ENCODE results near the gene ATE1. TPM values are rescaled to one million over a fixed set of nuclear protein-coding genes. Genes with fewer than 3 reads are reported as not detected.
"Not testable (repeated sequence)": the region's sequence is repeated elsewhere in the genome, so short reads cannot be mapped to it uniquely, and the experiment has no call there.

The ATE1 gene
- total RNA-seq, 1 experiment from 2014 or later = 16.5 TPM

DNA sequence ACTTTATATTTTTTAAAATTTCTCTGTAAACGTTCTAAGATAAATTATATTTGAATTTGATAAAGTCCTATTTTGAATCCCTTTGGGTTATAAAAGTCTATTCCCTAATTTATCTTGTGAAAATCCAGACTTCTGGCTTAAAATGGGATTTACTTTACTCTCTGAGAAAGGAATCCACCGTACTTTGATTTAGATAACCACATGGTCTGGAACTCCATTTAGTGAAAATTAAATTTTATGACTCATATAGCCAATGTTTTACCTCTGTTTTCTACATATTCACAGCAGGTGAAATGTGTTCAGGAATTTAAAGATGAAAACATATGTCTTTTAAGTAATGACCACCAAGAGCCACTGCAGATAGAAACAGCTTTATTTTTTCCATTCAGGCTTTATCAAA, 187.8 kb downstream of the ATE1 start:
- no peak for DNase-seq (ENCODE audit: low spot score)

GRCh38 chr10:121739114-121739513, 188.7 kb downstream of the ATE1 start:
- no peak for DNase-seq (ENCODE audit: low spot score)

GRCh38 chr10:121736315-121737130, 191.3 kb downstream of the ATE1 start:
- DNase-seq (ENCODE audit: low spot score) = no peak

DNA sequence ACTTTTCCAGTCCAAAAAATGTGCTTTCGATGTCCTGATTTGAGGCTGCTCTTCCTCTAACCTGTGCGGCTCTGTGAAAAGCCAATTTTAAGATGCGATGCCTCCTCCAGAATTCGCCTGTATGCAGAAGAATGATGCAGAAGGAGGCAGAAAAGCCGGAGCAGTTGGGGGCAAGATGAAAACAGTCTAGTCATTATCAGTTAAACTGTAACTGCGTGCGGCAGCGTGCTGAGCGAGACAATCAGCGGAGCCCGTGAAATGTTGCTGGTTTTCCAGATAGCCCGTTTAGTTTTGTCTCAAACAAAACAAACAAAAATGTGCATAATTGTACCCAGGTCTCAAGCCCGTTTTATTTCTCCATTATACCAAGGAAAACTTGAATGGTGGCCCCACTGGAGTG, 192.6 kb downstream of the ATE1 start:
- DNase-seq (ENCODE audit: low spot score) = no peak

DNA sequence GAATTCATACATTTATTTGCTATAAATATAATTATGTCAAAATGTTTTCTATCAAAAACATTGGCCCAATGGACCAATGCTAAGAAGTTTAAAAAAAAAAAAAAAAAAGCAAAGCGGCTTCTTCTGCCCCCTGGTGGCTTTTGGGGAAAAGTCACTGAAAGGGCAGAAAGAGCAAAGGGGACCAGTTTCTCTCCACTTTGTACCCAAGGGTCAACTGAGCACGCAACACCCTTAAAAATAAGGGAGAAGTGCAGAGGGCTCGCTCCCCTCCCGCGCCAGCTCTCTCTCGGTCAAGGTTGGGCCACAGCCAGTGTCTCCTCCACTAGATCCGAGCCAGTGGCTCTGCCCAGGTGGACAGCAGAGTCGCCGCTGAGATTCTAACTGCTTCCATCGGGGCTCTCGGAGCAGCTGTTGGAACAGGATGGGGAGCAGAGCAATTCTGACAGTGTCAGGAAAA, 193.2 kb downstream of the ATE1 start:
- peak; percentile 37 for DNase-seq (ENCODE audit: low spot score)

- no peak for DNase-seq (ENCODE audit: low spot score)
Measured at GRCh38 chr10:121732656-121733445, 195.0 kb downstream of the ATE1 start.

- DNase-seq (ENCODE audit: low spot score) = no peak
Measured at GRCh38 chr10:121732172-121732571, 195.7 kb downstream of the ATE1 start.

DNA sequence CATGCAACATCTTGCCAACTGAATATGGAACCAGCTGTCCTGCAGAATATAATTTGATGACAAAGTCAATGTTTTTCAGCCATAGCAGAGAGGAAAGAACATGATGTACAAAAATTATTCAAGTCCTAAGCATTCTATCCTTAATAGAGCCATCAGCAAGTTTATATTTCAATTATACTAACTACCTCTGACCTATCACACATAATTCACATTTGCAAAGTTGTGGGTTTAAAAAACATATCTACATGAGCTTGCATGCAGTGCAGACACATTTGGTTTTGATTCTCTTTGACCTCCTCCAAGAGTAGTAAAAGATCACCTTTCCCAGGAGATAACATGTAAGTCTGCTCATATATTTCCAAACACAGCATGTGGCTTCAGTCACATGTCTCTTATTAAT, 203.5 kb downstream of the ATE1 start:
- no peak for DNase-seq (ENCODE audit: low spot score)

DNA sequence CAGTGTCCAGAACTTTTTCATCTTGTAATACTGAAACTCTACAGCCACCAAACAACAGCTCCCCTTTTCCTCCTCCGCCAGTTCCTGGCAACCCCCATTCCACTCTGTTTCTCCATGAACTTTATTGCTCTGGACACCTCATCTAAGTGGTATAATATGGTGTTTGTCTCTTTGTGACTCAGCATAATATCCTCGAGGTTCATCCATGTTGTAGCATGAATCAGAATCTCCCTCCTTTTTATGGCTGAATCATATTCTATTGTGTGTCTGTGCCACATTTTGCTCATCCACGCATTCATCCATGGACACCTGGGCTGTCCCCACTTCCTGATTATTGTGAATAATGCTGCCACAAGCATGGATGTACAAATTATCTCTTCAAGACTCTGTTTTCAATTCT, 205.2 kb downstream of the ATE1 start:
- DNase-seq (ENCODE audit: low spot score) = no peak

- no peak for DNase-seq (ENCODE audit: low spot score)
Measured at GRCh38 chr10:121721257-121721656, 206.6 kb downstream of the ATE1 start.

- DNase-seq (ENCODE audit: low spot score) = no peak
Measured at GRCh38 chr10:121715969-121716368, 211.9 kb downstream of the ATE1 start.

DNA sequence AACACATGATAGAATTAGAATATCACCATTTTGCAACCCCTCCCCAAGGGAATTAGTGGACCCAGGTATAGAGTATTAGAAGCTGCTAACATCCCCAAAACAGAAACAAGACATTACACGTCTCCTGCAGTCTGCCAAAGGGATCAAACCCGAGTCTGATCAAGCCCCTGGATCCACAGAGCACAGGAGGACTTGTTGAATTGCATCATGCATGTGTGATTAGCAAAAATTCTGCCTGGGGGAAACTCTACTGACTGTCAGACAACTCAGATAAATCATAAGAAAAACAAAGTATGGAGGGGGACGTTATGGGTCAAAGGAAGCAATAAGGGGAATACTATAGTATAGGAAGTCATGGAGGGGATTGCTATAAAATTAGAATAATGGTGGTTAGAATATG, 212.8 kb downstream of the ATE1 start:
- no peak for DNase-seq (ENCODE audit: low spot score)

DNA sequence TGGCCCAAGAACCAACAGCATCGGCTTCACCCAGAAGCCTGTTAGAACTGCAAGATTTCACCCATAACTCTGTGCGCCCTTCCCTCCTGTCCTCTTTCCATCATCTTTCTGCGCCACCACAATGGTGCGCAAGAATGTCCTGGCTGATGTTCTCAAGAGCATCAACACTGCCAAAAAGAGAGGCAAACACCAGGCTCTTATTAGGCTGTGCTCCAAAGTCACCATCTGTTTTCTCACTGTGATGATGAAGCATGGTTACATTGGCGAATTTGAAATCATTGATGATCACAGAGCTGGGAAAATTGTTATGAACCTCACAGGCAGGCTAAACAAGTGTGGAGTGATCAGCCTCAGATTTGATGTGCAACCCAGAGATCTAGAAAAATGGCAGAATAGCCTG, 214.3 kb downstream of the ATE1 start:
- no peak for DNase-seq (ENCODE audit: low spot score)

DNA sequence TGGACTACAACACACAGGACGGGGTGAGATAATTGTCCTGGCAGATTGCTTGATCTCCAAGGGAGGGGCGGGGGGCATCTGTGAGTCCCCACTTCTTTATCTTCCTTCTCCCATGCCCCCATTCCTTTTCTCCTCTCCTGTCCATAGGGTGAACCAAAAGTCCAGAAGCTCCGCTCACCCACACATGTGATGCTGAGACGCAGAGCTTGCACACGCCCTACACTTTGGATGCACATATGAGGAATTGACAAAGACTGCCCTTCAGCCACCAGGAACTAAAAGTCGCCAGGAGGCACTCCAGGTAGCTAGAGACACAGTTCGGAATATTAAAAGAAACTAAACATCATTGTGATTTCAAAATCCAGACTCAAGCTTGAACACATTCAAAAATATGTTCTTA, 216.9 kb downstream of the ATE1 start:
- DNase-seq (ENCODE audit: low spot score) = no peak

DNA sequence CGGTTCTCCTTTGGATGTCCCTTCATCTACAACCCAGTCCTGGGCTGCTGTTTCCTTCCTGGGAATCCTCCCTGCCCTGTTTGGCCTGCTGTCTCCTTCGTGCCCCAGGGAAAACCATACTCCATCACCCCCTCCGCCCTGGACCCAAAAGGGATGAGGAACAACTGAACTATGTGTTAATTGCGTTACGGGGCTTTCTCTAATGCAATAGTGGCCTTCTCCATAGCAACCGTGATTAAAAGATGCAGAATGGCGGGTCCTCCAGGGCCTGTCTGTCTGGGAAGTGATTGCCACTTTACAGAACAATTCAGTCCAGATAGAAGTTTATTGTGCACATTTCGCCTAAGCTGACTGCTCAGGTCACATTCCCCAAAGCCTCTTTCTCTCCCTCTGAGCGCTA, 217.6 kb downstream of the ATE1 start:
- DNase-seq (ENCODE audit: low spot score) = no peak

DNA sequence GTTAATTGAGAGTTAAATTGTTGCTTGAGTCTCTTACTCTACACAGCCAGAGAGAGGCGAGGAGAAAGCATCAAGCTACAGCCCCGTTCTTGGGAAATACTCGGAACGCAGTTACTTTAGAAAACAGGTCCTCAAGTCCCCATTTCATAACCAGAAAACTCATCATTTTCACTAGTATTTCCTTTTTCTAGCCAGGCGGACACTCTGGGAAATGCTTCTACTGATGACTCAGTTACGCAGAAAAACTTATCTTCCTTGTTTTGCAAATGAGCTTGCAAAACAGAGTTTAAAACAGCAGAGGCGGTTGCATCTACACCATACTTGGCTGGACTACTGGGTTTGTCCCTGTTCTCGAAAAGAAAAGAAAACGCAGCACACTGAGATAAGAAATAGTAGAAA, 218.2 kb downstream of the ATE1 start:
- no peak for DNase-seq (ENCODE audit: low spot score)

DNA sequence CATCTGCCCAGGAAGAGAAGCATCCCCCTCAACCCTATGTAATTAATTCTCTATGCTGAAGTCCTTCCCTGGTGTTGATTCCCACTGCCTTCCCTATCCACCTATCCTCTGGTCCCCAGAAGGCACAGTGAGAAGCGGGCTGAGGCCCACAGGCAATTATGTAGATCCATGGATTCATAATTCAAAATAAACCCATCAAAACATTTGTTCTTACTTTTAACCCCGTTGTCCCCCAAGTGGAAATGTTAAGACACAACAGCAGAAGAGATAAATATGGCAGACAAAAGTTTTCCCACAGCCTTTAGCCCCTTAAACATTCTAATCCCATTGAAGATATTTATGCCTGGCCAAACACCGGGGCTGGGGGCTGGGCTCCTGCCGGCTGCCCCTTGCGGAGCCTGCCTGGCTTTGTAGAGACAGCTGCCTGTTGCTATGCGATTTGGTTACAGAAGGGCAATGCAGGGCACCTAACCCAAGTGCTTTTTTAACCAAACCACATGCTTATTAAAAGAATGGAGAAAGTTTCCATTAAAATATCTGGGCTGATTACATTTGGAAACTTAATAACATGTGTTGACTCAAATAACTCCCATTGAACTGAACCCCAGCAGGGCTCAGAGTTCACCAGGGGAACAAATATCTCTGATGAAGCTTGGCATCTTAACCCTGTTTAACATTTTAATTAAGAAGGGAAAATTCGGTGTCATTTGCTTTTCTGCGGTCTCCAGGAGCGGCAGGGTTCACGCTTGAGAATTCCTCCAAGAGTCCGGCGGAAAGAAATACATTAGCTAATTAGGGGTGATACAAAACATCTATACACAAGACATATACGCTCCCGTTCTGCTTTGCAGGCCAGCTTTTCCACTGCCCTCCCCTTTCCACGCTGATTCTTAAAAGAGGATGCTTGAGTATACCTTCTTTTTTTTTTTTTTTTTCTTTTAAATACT, 218.8 kb downstream of the ATE1 start:
- no peak for DNase-seq (ENCODE audit: low spot score)

DNA sequence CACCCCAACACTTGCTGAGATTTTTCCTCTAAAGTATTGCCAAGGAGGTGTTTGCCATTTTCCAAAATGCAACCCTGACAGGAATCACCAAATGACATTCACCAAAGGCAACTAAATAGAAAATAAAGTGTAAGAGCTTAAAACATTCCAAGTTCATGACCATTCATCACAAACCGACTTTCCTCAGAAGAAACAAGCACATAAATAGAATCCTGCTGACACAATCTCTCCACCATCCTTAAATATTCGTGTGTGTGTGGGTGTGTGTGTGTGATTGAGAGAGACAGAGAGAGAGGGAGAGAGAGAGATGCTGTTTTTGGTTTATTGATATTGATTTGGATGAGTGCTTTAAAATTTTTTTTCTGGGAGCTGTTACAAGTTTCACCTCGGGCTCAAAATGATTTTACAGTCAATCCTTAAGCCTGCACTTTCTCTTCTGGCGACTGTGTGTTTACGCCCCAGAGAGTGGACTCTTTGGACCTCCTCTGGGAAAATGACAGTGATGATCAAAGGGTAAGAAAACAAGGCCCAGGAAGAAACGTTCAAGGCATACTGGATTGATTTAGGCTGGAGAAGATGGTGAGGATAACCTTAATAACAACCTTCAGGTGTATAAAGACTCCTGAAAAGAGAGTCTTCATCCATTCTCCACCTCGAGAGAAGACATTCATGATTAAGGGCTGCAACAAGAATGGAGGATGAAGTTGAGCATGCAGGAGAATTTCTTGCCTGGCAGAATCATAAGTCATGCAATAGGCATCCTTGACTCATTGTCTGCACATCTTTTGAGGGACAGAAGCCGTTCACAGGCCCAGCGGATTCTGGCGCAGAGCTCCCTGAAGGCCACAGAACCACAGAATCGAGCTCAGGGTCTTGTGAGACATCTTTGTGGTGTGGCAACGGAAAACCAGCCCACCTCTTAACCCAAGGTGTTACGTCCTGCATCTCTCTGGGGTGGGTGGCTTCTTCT, 225.2 kb downstream of the ATE1 start:
- DNase-seq (ENCODE audit: low spot score) = no peak

- no peak for DNase-seq (ENCODE audit: low spot score)
Measured at GRCh38 chr10:121700416-121700815, 227.4 kb downstream of the ATE1 start.

- not testable (repeated sequence) for DNase-seq (ENCODE audit: low spot score)
Measured at GRCh38 chr10:121699703-121700102, 228.1 kb downstream of the ATE1 start.

- DNase-seq (ENCODE audit: low spot score) = no peak
Measured at GRCh38 chr10:121698902-121699301, 228.9 kb downstream of the ATE1 start.
